ENCODE measurements around the gene GUCY2C.

Gene GUCY2C

DNA sequence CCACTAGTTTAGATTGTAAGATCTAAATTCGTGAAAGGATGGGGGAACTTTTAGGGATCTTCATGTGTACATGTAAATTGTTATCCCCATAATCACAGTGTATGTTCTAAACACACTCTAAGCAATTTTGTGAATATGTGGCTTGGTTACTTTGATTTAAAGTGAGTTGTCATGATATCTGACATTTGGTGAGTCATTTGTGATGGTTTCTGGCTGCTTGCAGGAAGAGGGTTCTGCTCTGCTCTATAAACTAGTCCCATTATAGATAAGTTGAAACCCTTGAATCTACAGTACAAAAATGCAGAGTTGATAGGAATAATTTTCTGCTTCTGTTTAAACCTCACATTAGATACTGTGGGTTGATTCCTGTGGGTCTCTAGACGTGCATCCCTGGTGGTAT lies 14.8 kb downstream of the GUCY2C start:
- DNase-seq: no peak

- DNase-seq: no peak
Observed at GRCh38 chr12:14681190-14681589, 15.2 kb downstream of the GUCY2C start.

- no peak for DNase-seq
Observed at GRCh38 chr12:14678547-14679150, 17.8 kb downstream of the GUCY2C start.

DNA sequence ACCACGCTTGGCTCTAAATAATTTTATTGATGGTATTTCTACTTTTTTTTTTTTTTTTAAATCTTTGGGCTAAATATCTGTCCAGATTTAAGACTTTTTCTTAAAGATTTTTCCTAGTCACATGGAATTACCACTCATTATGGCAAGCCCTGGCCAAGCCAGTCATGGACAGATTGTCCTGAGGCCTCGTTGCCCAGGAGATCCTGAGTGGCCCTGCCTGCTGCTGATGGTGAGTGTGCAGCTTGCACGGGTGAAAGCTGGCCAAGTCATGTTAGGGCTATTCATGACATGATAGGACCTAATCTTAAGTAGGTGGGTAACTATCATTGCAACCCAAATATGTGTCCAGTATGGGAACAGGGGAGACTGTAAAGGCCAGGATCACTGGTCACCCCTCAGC lies 27.8 kb downstream of the GUCY2C start:
- no peak for DNase-seq

- DNase-seq: peak in 1 of 5 donors; percentile 16
Observed at GRCh38 chr12:14665354-14666348, 30.7 kb downstream of the GUCY2C start.

GRCh38 chr12:14664434-14665023 lies 31.9 kb downstream of the GUCY2C start:
- DNase-seq: peak in 3 of 5 donors; percentile 18 to 41 (median 24)

GRCh38 chr12:14663002-14663401 lies 33.4 kb downstream of the GUCY2C start:
- DNase-seq: no peak

- DNase-seq: no peak
Observed at GRCh38 chr12:14656846-14657245, 39.6 kb downstream of the GUCY2C start.

DNA sequence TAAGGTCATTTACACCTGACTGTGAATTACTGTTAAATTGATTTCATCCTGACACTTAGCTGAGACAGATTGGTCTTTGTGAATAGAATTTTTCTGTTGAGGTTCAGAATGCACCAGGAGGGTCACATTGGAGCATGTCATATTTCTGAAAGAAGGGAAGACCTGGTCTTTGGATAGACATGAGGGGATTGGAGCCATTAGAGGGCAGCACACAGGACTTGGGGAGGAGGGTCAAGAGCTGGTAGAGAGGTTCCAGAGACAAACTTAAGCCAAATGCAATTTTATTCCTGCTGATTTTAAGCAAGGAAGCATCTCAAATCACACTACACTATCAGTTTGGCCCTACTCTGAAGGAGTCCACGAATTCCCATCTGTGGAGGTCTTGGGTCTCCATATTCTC lies 41.1 kb downstream of the GUCY2C start:
- no peak for DNase-seq

GRCh38 chr12:14654842-14655241 lies 41.6 kb downstream of the GUCY2C start:
- DNase-seq: no peak

GRCh38 chr12:14654416-14654815 lies 42.0 kb downstream of the GUCY2C start:
- DNase-seq: no peak

DNA sequence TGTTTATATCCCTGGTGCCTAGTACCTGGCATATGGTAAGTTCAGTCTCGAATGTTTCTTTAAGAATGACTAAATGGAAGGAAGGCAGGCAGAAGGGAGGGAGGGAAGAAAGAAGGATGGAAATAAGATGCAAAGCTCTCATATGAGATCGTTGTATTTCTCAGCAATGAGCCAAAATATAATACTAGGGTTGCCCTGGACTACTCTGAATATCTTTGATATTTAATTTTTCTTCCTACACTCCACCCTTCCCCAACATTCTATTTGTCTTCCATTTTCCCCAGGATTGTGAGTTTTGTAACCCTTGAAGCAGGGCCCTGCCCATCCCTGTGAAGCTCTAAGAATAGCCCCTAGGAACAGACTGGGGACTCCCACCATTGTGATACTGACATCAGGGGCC lies 43.9 kb downstream of the GUCY2C start:
- no peak for DNase-seq

DNA sequence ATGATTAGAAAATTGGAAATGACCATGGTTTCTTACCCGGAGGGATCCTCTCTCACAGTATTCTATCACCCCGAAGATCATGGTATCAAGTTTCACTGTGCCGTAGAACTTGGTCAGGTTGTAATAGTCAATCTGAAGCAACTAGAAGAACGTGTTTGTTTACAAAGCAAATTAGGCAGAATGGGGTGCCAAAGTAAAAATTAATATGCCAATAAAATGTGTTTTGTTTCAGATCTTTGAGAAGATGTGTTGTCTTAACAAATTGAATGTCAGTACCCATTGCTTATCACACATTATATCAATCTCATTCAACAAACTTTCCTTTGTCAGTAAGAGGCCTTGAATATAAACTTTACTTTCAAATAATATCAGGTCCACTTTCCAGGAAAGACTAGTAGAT lies 45.0 kb downstream of the GUCY2C start:
- no peak for DNase-seq

GRCh38 chr12:14650789-14651188 lies 45.6 kb downstream of the GUCY2C start:
- DNase-seq: no peak

DNA sequence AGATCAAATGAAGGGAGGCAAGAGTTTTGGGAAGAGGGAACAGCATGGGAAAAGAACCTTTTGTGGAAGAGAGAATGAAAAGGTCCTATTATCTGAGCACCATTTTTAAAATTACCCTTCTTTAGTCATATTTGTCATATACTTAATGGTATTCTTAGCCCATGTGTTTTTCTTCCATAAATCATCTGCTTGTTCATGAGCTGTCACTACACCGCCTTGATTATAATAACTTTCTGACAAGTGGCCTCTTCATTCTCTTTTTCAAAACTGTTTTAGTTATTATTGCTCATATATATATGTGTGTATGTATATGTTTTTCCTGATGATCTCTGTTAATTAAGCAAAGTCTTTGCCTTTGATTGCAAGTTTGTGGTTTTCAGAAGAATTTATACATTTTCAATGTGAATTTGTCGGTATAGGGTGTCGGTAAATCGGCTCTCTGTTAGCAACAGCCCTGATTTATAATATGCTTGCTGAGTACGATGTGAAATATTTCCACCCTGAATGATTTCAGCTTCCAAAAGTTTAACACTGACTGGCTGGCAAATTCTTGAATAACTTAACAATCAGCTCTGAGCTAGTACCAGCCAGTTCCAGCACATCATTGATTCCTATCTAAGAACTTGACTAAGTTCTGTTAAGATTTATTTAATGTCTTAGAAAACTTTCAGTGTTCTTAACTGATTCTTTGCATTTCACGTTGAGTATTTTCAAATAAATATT lies 49.2 kb downstream of the GUCY2C start:
- DNase-seq: no peak

- DNase-seq: peak in 1 of 5 donors; percentile 40
Observed at GRCh38 chr12:14643251-14643650, 53.1 kb downstream of the GUCY2C start.

- DNase-seq: no peak
Observed at GRCh38 chr12:14638066-14638465, 58.3 kb downstream of the GUCY2C start.

DNA sequence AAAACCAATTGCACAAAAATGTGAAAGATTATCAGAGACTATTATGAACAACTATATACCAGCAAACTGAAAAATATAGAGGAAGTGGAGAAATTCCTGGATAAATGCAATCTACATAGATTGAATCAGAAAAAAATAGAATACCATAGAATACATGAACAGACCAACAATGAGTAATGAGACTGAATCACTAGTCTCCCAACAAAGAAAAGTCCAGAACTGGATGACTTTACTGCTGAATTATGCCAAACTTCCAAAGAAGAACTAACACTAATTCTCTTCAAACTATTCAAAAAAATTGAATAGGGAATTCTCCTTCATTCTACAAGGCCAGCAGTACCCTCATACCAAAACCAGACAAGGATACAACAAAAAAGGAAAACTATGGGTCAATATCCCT lies 60.6 kb downstream of the GUCY2C start:
- DNase-seq: no peak

- no peak for DNase-seq
Observed at GRCh38 chr12:14630793-14631192, 65.6 kb downstream of the GUCY2C start.

- DNase-seq: peak; percentile 10 to 52 (median 49)
Observed at GRCh38 chr12:14629832-14630710, 66.3 kb downstream of the GUCY2C start.

GRCh38 chr12:14628771-14629170 lies 67.6 kb downstream of the GUCY2C start:
- no peak for DNase-seq

GRCh38 chr12:14621826-14622225 lies 74.6 kb downstream of the GUCY2C start:
- DNase-seq: no peak
